Hepatocyte (in vitro differentiated cells): ENCODE data around the gene WWTR1. TPM values are rescaled to one million over a fixed set of nuclear protein-coding genes. Genes with fewer than 3 reads are reported as not detected.
A peak's percentile ranks its signal among the peaks of the same experiment; 100 is the strongest.

Experiments
- DNase-seq: peaks from one replicate; pipeline ENCODE4 v3.0.0-alpha.2; 2016; ENCODE audit warnings: low spot score
- H2AFZ ChIP-seq: fragments of 200-600 bp; sonication (generic); 2 replicates; pipeline ENCODE4 v1.6.0; 2016; ENCODE audit warnings: antibody characterized with exemption, mild to moderate bottlenecking
- H3K27ac ChIP-seq: fragments of 200-600 bp; sonication (generic); 2 replicates; pipeline ENCODE4 v1.5.1; 2016; ENCODE audit warnings: mild to moderate bottlenecking
- H3K27me3 ChIP-seq: fragments of 200-600 bp; sonication (generic); 2 replicates; pipeline ENCODE4 v1.6.1; 2016
- H3K36me3 ChIP-seq: fragments of 200-600 bp; sonication (generic); replicated peaks from 2 replicates; pipeline ENCODE4 v1.5.1; 2016; ENCODE audit warnings: low read depth; ENCODE audit not compliant: insufficient read depth
- H3K4me1 ChIP-seq: fragments of 200-600 bp; sonication (generic); 2 replicates; pipeline ENCODE4 v1.5.1; 2016; ENCODE audit warnings: mild to moderate bottlenecking, moderate library complexity; ENCODE audit not compliant: insufficient read depth
- H3K4me2 ChIP-seq: fragments of 200-600 bp; sonication (generic); 2 replicates; pipeline ENCODE4 v1.6.0; 2016
- H3K4me3 ChIP-seq: fragments of 200-600 bp; sonication (generic); 2 replicates; pipeline ENCODE4 v1.5.1; 2016; ENCODE audit warnings: mild to moderate bottlenecking
- H3K79me2 ChIP-seq: fragments of 200-600 bp; sonication (generic); 2 replicates; pipeline ENCODE4 v1.6.0; 2017; ENCODE audit warnings: mild to moderate bottlenecking
- H3K9me2 ChIP-seq: fragments of 200-600 bp; sonication (generic); replicated peaks from 2 replicates; pipeline ENCODE4 v1.6.0; 2017; ENCODE audit warnings: mild to moderate bottlenecking; ENCODE audit not compliant: insufficient read depth
- H3K9me3 ChIP-seq: fragments of 200-600 bp; sonication (generic); 2 replicates; pipeline ENCODE4 v1.5.1; 2016; ENCODE audit warnings: low read depth, mild to moderate bottlenecking
- H4K20me1 ChIP-seq: fragments of 200-600 bp; sonication (generic); 2 replicates; pipeline ENCODE4 v1.6.0; 2016; ENCODE audit warnings: mild to moderate bottlenecking; ENCODE audit not compliant: insufficient read depth, poor library complexity, severe bottlenecking
- EZH2 ChIP-seq: fragments of 200-600 bp; sonication (generic); IDR thresholded peaks from 2 replicates; pipeline ENCODE4 v1.6.1; 2016; ENCODE audit warnings: antibody characterized with exemption, mild to moderate bottlenecking, borderline replicate concordance
- EZH2phosphoT487 ChIP-seq: fragments of 200-600 bp; sonication (generic); IDR thresholded peaks from one replicate; pipeline ENCODE4 v1.6.1; 2018; ENCODE audit warnings: antibody characterized with exemption, mild to moderate bottlenecking, low read depth, moderate library complexity; ENCODE audit not compliant: unreplicated experiment, severe bottlenecking
- WGBS: methylation state at CpG from one replicate; pipeline ENCODE4 v1.1.6; 2016; ENCODE audit warnings: low lambda C conversion rate; ENCODE audit errors: missing lambda C conversion rate; 5-methylcytosine and 5-hydroxymethylcytosine counted together
- polyA plus RNA-seq: library from polyadenylated mRNA; unstranded; fragments of >200 nt; fragmentation: Nextera tagmentation; extraction: Ambion mirVana; gene quantifications from 2 replicates; pipeline ENCODE4 v1.2.1, GENCODE V29; 2016
- total RNA-seq: library from RNA; depleted of rRNA; stranded (reverse); fragments of >200 nt; gene quantifications from 2 replicates; pipeline ENCODE4 v1.2.3, GENCODE V29; 2014
- TF ChIP-seq, protein P1 (sequence below): fragments of 200-600 bp; sonication (generic); IDR thresholded peaks from 2 replicates; pipeline ENCODE4 v1.5.1; 2016; ENCODE audit warnings: antibody characterized with exemption, mild to moderate bottlenecking; ENCODE audit not compliant: poor library complexity

The WWTR1 gene
- total and polyA plus RNA-seq, 2 experiments from 2014 or later: 40.5 to 54.7 TPM

- Histone ChIP-seq H4K20me1 (peaks cover 6% of the 10 kb centered on the region), H3K4me1 (peaks cover 24% of the 10 kb centered on the region), H2AFZ (no peak overlapping the region), H3K79me2 (peaks cover 71% of the 10 kb centered on the region), H3K27ac (peak overlapping the region; percentile 8), H3K9me2 (no peaks in the 10 kb centered on the region), H3K36me3 (no peaks in the 10 kb centered on the region), H3K4me2 (peak overlapping the region; percentile 11), H3K4me3 (no peak overlapping the region), H3K9me3 (no peaks in the 10 kb centered on the region), H3K27me3 (no peaks in the 10 kb centered on the region)
- 74% methylated on average over 2 of the region's 2 CpGs for WGBS
- TF ChIP-seq, protein P1, sequence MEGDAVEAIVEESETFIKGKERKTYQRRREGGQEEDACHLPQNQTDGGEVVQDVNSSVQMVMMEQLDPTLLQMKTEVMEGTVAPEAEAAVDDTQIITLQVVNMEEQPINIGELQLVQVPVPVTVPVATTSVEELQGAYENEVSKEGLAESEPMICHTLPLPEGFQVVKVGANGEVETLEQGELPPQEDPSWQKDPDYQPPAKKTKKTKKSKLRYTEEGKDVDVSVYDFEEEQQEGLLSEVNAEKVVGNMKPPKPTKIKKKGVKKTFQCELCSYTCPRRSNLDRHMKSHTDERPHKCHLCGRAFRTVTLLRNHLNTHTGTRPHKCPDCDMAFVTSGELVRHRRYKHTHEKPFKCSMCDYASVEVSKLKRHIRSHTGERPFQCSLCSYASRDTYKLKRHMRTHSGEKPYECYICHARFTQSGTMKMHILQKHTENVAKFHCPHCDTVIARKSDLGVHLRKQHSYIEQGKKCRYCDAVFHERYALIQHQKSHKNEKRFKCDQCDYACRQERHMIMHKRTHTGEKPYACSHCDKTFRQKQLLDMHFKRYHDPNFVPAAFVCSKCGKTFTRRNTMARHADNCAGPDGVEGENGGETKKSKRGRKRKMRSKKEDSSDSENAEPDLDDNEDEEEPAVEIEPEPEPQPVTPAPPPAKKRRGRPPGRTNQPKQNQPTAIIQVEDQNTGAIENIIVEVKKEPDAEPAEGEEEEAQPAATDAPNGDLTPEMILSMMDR: no peak
- TF ChIP-seq EZH2phosphoT487: no peak
- no peak for TF ChIP-seq EZH2
- no peak for DNase-seq
Observed at GRCh38 chr3:149581248-149581647, 76.6 kb downstream of the WWTR1 start.

DNA sequence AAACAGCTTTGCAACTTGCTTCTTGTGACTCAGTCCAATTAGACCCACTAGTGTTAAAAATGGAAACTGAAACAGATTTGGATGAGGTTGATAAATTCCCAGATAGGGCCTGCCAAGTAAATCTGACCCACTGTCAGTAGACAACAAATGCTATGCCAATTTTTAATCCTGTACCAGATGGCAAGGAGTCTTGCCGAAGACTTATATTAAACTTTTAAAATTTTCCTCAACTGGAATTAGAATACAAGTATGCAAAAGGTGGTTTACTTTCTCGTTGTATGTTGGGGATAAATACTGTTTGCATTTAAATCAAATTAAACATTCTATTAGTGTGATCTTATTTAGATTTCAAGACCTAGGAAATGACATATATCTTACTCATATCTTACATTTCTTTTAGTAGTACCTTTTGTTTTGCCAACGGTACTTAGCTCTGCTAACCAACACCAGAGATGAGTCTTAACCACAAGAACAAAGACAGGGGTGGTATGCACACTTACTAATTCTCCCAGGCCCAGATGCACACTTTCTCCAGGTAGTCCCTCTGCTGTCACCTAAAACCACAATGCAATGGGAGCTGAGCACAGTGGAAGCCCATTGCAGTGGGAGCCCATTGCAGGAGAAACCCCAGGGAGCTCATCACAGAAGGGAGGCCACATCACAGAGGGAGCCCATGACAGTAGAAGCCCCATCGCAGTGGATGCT is 77.8 kb downstream of the WWTR1 start:
- peaks cover 6% of the 10 kb centered on the region for H4K20me1 ChIP-seq
- peaks cover 62% of the 10 kb centered on the region for H3K79me2 ChIP-seq
- H3K27me3 ChIP-seq: no peaks in the 10 kb centered on the region
- H3K4me2 ChIP-seq: no peak overlapping the region
- H3K4me1 ChIP-seq: peaks cover 34% of the 10 kb centered on the region
- H3K27ac ChIP-seq: no peak overlapping the region
- H3K4me3 ChIP-seq: no peak overlapping the region
- no peak for DNase-seq
- H2AFZ ChIP-seq: no peak overlapping the region
- H3K9me2 ChIP-seq: no peaks in the 10 kb centered on the region
- no peak for TF ChIP-seq EZH2phosphoT487
- no peak for TF ChIP-seq EZH2
- TF ChIP-seq, protein P1: no peak
- H3K9me3 ChIP-seq: no peaks in the 10 kb centered on the region
- 86% methylated on average over 4 of the region's 4 CpGs for WGBS
- H3K36me3 ChIP-seq: no peaks in the 10 kb centered on the region

DNA sequence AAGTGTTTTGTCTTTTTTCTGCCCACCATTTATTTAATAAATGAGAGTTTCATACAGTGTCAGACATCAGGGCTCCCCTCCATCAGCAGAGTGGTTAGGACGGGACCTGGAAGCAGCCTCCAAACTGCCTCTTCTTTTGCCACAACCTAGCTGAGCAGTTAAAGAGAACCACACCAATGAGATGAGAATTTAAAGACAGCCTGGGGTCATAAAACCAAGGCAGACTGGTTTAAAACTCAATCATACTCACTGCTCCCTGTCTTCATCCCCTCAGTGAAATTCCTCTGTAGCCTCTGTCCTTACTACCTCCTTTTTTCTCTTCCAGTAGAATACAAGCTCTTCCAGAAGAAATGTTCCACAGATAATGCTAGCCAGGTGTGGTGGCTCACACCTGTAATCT is 78.7 kb downstream of the WWTR1 start:
- TF ChIP-seq EZH2phosphoT487 (no peak), EZH2 (no peak)
- TF ChIP-seq, protein P1: no peak
- H3K9me2 ChIP-seq: no peaks in the 10 kb centered on the region
- 94% methylated on average over 1 of the region's 1 CpG for WGBS
- H3K4me3 ChIP-seq: no peak overlapping the region
- H3K27me3 ChIP-seq: no peaks in the 10 kb centered on the region
- H3K9me3 ChIP-seq: no peaks in the 10 kb centered on the region
- no peak overlapping the region for H3K4me2 ChIP-seq
- no peaks in the 10 kb centered on the region for H3K36me3 ChIP-seq
- peaks cover 35% of the 10 kb centered on the region for H3K4me1 ChIP-seq
- no peak overlapping the region for H2AFZ ChIP-seq
- peaks cover 6% of the 10 kb centered on the region for H4K20me1 ChIP-seq
- no peak for DNase-seq
- peaks cover 59% of the 10 kb centered on the region for H3K79me2 ChIP-seq
- no peak overlapping the region for H3K27ac ChIP-seq
